CD4-positive, alpha-beta T cell (primary cell): ENCODE results near the gene KRT2. TPM values are rescaled to one million over a fixed set of nuclear protein-coding genes. Genes with fewer than 3 reads are reported as not detected.

Experiments used
- ATAC-seq: fragments of 200-7000 bp; cut with Tn5 transposase; one replicate; pipeline ENCODE4 v1.10.0; 2022; ENCODE audit warnings: mild to moderate bottlenecking; ENCODE audit not compliant: poor library complexity
- CTCF ChIA-PET: fragments of 350-600 bp; sonication (Branson Sonifier 250); formaldehyde crosslinking; loops from one replicate; lab custom pipeline; 2021; ENCODE audit warnings: antibody characterized with exemption, inconsistent platforms; lab: Charles Lee
- POLR2A ChIA-PET: fragments of 350-600 bp; sonication (Branson Sonifier 250); formaldehyde crosslinking; loops from one replicate; lab custom pipeline; 2021; ENCODE audit warnings: antibody characterized with exemption, inconsistent platforms; lab: Charles Lee
- DNase-seq, 14 experiments: peaks; one replicate each; pipeline ENCODE4 v3.0.0-alpha.2; 2013 to 2020; ENCODE audit warnings: mixed read lengths in 2 of 14
- H3K27ac ChIP-seq, 2 donors: one replicate each; pipeline versions ENCODE4 v1.5.1 to v1.7.0; 2013; ENCODE audit warnings: low read length in 2 of 2, low read depth in 1 of 2, mild to moderate bottlenecking in 1 of 2
- H3K27me3 ChIP-seq, 2 experiments: 1 replicate in 1 of 2; 2 replicates in 1 of 2; pipeline versions ENCODE4 v1.6.1 to v1.7.0; 2013; ENCODE audit warnings: low read length in 2 of 2, control low read depth in 1 of 2, mild to moderate bottlenecking in 1 of 2, moderate library complexity in 1 of 2; ENCODE audit not compliant: insufficient read depth in 2 of 2, control insufficient read depth in 1 of 2
- H3K36me3 ChIP-seq: one replicate; pipeline ENCODE4 v1.6.1; 2013; ENCODE audit warnings: low read length, control low read depth; ENCODE audit not compliant: insufficient read depth
- H3K4me1 ChIP-seq: one replicate; pipeline ENCODE4 v1.6.1; 2013; ENCODE audit warnings: low read length, control low read depth; ENCODE audit not compliant: insufficient read depth
- H3K4me3 ChIP-seq: one replicate; pipeline ENCODE4 v1.5.1; 2013; ENCODE audit warnings: mild to moderate bottlenecking, low read length, moderate library complexity
- H3K9me3 ChIP-seq, 2 experiments: 1 replicate in 1 of 2; 2 replicates in 1 of 2; pipeline versions ENCODE4 v1.6.1 to v1.7.0; 2013; ENCODE audit warnings: low read length in 2 of 2, mild to moderate bottlenecking in 2 of 2, control low read depth in 1 of 2, moderate library complexity in 1 of 2; ENCODE audit not compliant: control insufficient read depth in 1 of 2, insufficient read depth in 1 of 2
- H3K27ac Mint-ChIP-seq: one replicate; pipeline ENCODE4 v1.8.0; 2020; ENCODE audit warnings: mixed read lengths
- H3K27me3 Mint-ChIP-seq: one replicate; pipeline ENCODE4 v1.8.0; 2021; ENCODE audit warnings: mixed read lengths
- H3K36me3 Mint-ChIP-seq: one replicate; pipeline ENCODE4 v1.8.0; 2021; ENCODE audit warnings: low read depth, mixed read lengths
- H3K4me1 Mint-ChIP-seq: one replicate; pipeline ENCODE4 v1.8.0; 2021; ENCODE audit warnings: low read depth, mixed read lengths
- H3K4me3 Mint-ChIP-seq: one replicate; pipeline ENCODE4 v1.8.0; 2020; ENCODE audit warnings: mild to moderate bottlenecking, mixed read lengths
- H3K9me3 Mint-ChIP-seq: one replicate; pipeline ENCODE4 v1.8.0; 2020; ENCODE audit warnings: mixed read lengths
- CTCF ChIP-seq: fragments of 200-600 bp; IDR thresholded peaks from one replicate; pipeline ENCODE4 v1.8.0; 2022; ENCODE audit warnings: antibody characterized with exemption, mild to moderate bottlenecking
- intact Hi-C, 2 experiments: fragments of 100-400 bp; cut with DNase I in 1 of 2; cut with micrococcal nuclease in 1 of 2; formaldehyde crosslinking; loops; one replicate each; pipeline versions ENCODE4 v1.15.1 to v1.9.0; 2023 to 2025; cut with DNase I, micrococcal nuclease
- total RNA-seq, 174 experiments: library from RNA in 2 of 174; stranded (reverse) in 2 of 174; gene quantifications; one replicate each; pipeline ENCODE4 v1.2.3 and lab custom pipeline; 2021 to 2026

The KRT2 gene
- total RNA-seq, 2 experiments from 2014 or later = 1.7 to 2.1 TPM

- DNase-seq = no peak
- intact Hi-C loops = no loop called here
- Mint-ChIP-seq H3K9me3 (no peaks in the 10 kb centered on the region), H3K4me3 (peak overlapping the region; percentile 3), H3K36me3 (peaks cover 26% of the 10 kb centered on the region), H3K4me1 (peaks cover 95% of the 10 kb centered on the region), H3K27me3 (no peaks in the 10 kb centered on the region), H3K27ac (peak overlapping the region; percentile 89)
- H3K36me3 ChIP-seq = no peaks in the 10 kb centered on the region
- ChIA-PET CTCF (interaction anchor here (1.2 kb wide), 1 partner anchor 273 kb away, joined by 3 read pairs; no protein-coding TSS in a partner anchor), POLR2A (interaction anchor here (1.0 to 1.2 kb wide), 3 partner anchors 16 to 273 kb away, joined by 3 to 5 read pairs (median 5); no protein-coding TSS in a partner anchor)
- no peak overlapping the region for H3K4me3 ChIP-seq
- H3K4me1 ChIP-seq = peaks cover 82% of the 10 kb centered on the region
- peaks cover 0 to 3% of the 10 kb centered on the region in 2 experiments for H3K27me3 ChIP-seq
- H3K9me3 ChIP-seq = no peaks in the 10 kb centered on the region
- ATAC-seq = no peak
- no peak overlapping the region for H3K27ac ChIP-seq
- TF ChIP-seq CTCF = no peak
Measured at GRCh38 chr12:52606096-52606495, 45.9 kb downstream of the KRT2 start.

- ChIA-PET CTCF (interaction anchor here (1.2 kb wide), 1 partner anchor 274 kb away, joined by 3 read pairs; no protein-coding TSS in a partner anchor), POLR2A (interaction anchor here (0.9 to 1.1 kb wide), 4 partner anchors 19 to 86 kb away, joined by 3 to 9 read pairs (median 4); no protein-coding TSS in a partner anchor)
- Histone ChIP-seq H3K9me3 (peaks cover 0 to 4% of the 10 kb centered on the region in 2 experiments), H3K4me1 (peaks cover 76% of the 10 kb centered on the region), H3K27me3 (peaks cover 0 to 7% of the 10 kb centered on the region in 2 experiments), H3K27ac (peak overlapping the region in 1 of 2 donors; percentile 15), H3K4me3 (no peak overlapping the region), H3K36me3 (no peaks in the 10 kb centered on the region)
- Mint-ChIP-seq H3K4me1 (peaks cover 90% of the 10 kb centered on the region), H3K27ac (peak overlapping the region; percentile 89), H3K27me3 (no peaks in the 10 kb centered on the region), H3K9me3 (no peaks in the 10 kb centered on the region), H3K4me3 (peak overlapping the region; percentile 32), H3K36me3 (peaks cover 24% of the 10 kb centered on the region)
- no peak for TF ChIP-seq CTCF
- intact Hi-C loops = no loop called here
- ATAC-seq = no peak
- DNase-seq = no peak
Measured at GRCh38 chr12:52605542-52605941, 46.5 kb downstream of the KRT2 start.

GRCh38 chr12:52604859-52605258 is 47.2 kb downstream of the KRT2 start:
- TF ChIP-seq CTCF = no peak
- CTCF ChIA-PET = no interaction called here
- peak overlapping the region; percentile 89 for H3K27ac Mint-ChIP-seq
- Histone ChIP-seq H3K4me3 (no peak overlapping the region), H3K36me3 (no peaks in the 10 kb centered on the region), H3K4me1 (peaks cover 70% of the 10 kb centered on the region), H3K27ac (no peak overlapping the region), H3K27me3 (peaks cover 0 to 7% of the 10 kb centered on the region in 2 experiments), H3K9me3 (peaks cover 0 to 4% of the 10 kb centered on the region in 2 experiments)
- peaks cover 18% of the 10 kb centered on the region for H3K36me3 Mint-ChIP-seq
- H3K4me1 Mint-ChIP-seq = peaks cover 87% of the 10 kb centered on the region
- peak overlapping the region; percentile 39 for H3K4me3 Mint-ChIP-seq
- peaks cover 4% of the 10 kb centered on the region for H3K27me3 Mint-ChIP-seq
- DNase-seq (peak in 1 of 14 experiments; percentile 7), ATAC-seq (no peak)
- intact Hi-C loops = no loop called here
- H3K9me3 Mint-ChIP-seq = no peaks in the 10 kb centered on the region
- POLR2A ChIA-PET = interaction anchor here (0.9 to 1.0 kb wide), 3 partner anchors 19 to 87 kb away, joined by 3 to 9 read pairs (median 3); no protein-coding TSS in a partner anchor
